GM12801 (cell line): ENCODE measurements around the gene TMEM39B.

ENCODE experiments used
- CTCF ChIP-seq: IDR thresholded peaks from one replicate; pipeline ENCODE4 v1.5.1; 2011; ENCODE audit warnings: control low read depth; ENCODE audit not compliant: insufficient read length; ENCODE audit errors: extremely low read depth

Gene TMEM39B

GRCh38 chr1:32040711-32041110, 32.0 kb upstream of the TMEM39B start:
- TF ChIP-seq CTCF, result no peak

- no peak for TF ChIP-seq CTCF
These were observed 30.4 kb upstream of the TMEM39B start for GRCh38 chr1:32042330-32042729.

- TF ChIP-seq CTCF, result no peak
These were observed 28.5 kb upstream of the TMEM39B start for GRCh38 chr1:32044234-32044633.

GRCh38 chr1:32045772-32046171, 27.0 kb upstream of the TMEM39B start:
- TF ChIP-seq CTCF, result no peak

GRCh38 chr1:32047701-32048100, 25.0 kb upstream of the TMEM39B start:
- no peak for TF ChIP-seq CTCF

GRCh38 chr1:32048440-32048839, 24.3 kb upstream of the TMEM39B start:
- no peak for TF ChIP-seq CTCF

GRCh38 chr1:32051706-32052105, 21.0 kb upstream of the TMEM39B start:
- TF ChIP-seq CTCF, result no peak

GRCh38 chr1:32052887-32053286, 19.9 kb upstream of the TMEM39B start:
- TF ChIP-seq CTCF, result no peak
